ENCODE measurements around the gene EZH2.

Gene EZH2

GRCh38 chr7:148772297-148773089 lies 111.6 kb downstream of the EZH2 start:
- ChIA-PET CTCF (interaction anchor here (0.9 to 1.8 kb wide), 3 partner anchors 12 to 87 kb away, joined by 3 to 6 read pairs (median 3); no protein-coding TSS in a partner anchor), POLR2A (no interaction called here)
- no peak for TF ChIP-seq CTCF (IDR thresholded peaks at IDR 0.05; ENCODE audit: control extremely low read depth, extremely low read depth, low read depth, missing control alignments)
- no peak for DNase-seq (ENCODE audit: extremely low spot score)

GRCh38 chr7:148770004-148770403 lies 114.1 kb downstream of the EZH2 start:
- no peak for DNase-seq (ENCODE audit: extremely low spot score)
- no peak for TF ChIP-seq CTCF (IDR thresholded peaks at IDR 0.05; ENCODE audit: control extremely low read depth, extremely low read depth, low read depth, missing control alignments)
- CTCF ChIA-PET: no interaction called here
- POLR2A ChIA-PET: no interaction called here

GRCh38 chr7:148763622-148764021 lies 120.5 kb downstream of the EZH2 start:
- no peak for TF ChIP-seq CTCF (IDR thresholded peaks at IDR 0.05; ENCODE audit: control extremely low read depth, extremely low read depth, low read depth, missing control alignments)
- no peak for DNase-seq (ENCODE audit: extremely low spot score)
- POLR2A ChIA-PET: no interaction called here
- CTCF ChIA-PET: interaction anchor here (0.8 to 1.1 kb wide), 4 partner anchors 10 to 53 kb away, joined by 3 to 4 read pairs (median 4); no protein-coding TSS in a partner anchor

DNA sequence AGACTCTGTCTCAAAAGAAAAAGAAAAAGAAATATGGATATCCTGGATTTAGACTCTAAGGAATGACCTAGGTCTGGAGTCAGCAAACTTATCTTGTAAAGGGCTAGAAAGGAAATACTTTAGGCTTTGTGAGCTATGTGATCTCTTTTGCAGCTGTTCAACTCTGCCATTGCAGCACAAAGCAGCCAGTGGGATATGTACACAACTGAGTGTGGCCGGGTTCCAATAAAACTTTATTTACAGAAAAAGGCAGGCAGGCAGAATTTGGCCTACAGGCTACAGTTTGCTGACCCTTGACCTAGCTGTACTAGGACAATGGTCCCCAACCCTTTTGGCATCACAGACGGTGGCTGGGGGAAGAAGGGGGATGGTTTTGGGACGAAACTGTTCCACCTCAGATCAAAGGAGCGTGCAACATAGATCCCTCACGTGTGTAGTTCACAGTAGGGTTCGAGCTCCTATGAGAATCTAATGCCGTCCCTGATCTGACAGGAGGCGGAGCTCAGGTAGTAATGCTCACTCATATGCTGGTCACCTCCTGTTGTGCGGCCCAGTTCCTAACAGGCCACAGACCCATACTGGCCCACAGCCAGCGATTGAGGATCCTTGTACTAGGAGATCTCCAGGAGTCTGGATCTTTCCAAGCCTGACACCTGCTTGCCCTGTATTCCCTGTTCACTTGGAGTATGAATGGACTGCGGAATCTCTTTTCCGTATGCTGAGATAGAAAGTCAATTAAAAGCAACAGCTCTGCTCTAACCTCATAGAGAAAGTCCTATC lies 122.4 kb downstream of the EZH2 start:
- no peak for DNase-seq (ENCODE audit: extremely low spot score)
- POLR2A ChIA-PET: no interaction called here
- CTCF ChIA-PET: interaction anchor here (1.9 to 3.0 kb wide), 2 partner anchors 11 to 12 kb away, joined by 6 to 7 read pairs; no protein-coding TSS in a partner anchor
- TF ChIP-seq CTCF (IDR thresholded peaks at IDR 0.05; ENCODE audit: control extremely low read depth, extremely low read depth, low read depth, missing control alignments): no peak

Data from GM10248 (cell line).